ENCODE data around the gene ZNF793. TPM values are rescaled to one million over a fixed set of nuclear protein-coding genes. Genes with fewer than 3 reads are reported as not detected.

Gene ZNF793
- total RNA-seq, 2 experiments from 2014 or later: 2.3 TPM

GRCh38 chr19:37466798-37467607 is 39.7 kb upstream of the ZNF793 start, which contains the start of gene ZNF569:
ZNF569 (minus strand) TSS chr19:37467444; CDS start chr19:37444921, 22,523 bp downstream.
- H3K4me3 Mint-ChIP-seq: peak within 1 kb of the TSS; percentile 93
- H3K27ac ChIP-seq (ENCODE audit: low read depth in 1 of 2, low read length in 2 of 2): peak within 1 kb of the TSS; percentile 83 to 87
- peaks cover 32% of the 10 kb centered on the region for H3K4me1 ChIP-seq (ENCODE audit: insufficient read depth, low read length)
- no peak for TF ChIP-seq CTCF (IDR thresholded peaks at IDR 0.05)
- ChIA-PET CTCF (no interaction called here), POLR2A (interaction anchor here (0.6 to 4.4 kb wide), 21 partner anchors 11 to 1252 kb away, joined by 3 to 133 read pairs (median 6); partner anchors contain the start of genes ZFP30, ZNF146, ZNF260 and ZNF345)
- peaks cover 14% of the 10 kb centered on the region for H3K9me3 Mint-ChIP-seq
- intact Hi-C loops (cut with DNase I, micrococcal nuclease): loop anchor here (1.0 to 10.0 kb wide), 14 partner anchors 96 to 800 kb away; partner anchors contain the start of genes ZNF461 (in 2 of the 2), ZNF540 (in 2 of the 2), ZNF571 (in 2 of the 2) and SIPA1L3 (in 1 of the 2)
- no peaks in the 10 kb centered on the region for H3K27me3 ChIP-seq (ENCODE audit: control insufficient read depth in 1 of 2, insufficient read depth in 2 of 2, low read length in 2 of 2)
- peaks cover 31% of the 10 kb centered on the region for H3K36me3 ChIP-seq (ENCODE audit: insufficient read depth, low read length)
- H3K27me3 Mint-ChIP-seq: no peaks in the 10 kb centered on the region
- H3K36me3 Mint-ChIP-seq (ENCODE audit: low read depth): peaks cover 51% of the 10 kb centered on the region
- H3K4me3 ChIP-seq (ENCODE audit: low read length): peak within 1 kb of the TSS; percentile 82
- ATAC-seq (ENCODE audit: poor library complexity) (peak; percentile 63), DNase-seq (peak; percentile 81 to 96 (median 86))
- H3K27ac Mint-ChIP-seq: peak within 1 kb of the TSS; percentile 100
- H3K9me3 ChIP-seq (ENCODE audit: control insufficient read depth in 1 of 2, insufficient read depth in 1 of 2, low read length in 2 of 2): peaks cover 21 to 24% of the 10 kb centered on the region in 2 experiments
- H3K4me1 Mint-ChIP-seq (ENCODE audit: low read depth): peaks cover 44% of the 10 kb centered on the region

DNA sequence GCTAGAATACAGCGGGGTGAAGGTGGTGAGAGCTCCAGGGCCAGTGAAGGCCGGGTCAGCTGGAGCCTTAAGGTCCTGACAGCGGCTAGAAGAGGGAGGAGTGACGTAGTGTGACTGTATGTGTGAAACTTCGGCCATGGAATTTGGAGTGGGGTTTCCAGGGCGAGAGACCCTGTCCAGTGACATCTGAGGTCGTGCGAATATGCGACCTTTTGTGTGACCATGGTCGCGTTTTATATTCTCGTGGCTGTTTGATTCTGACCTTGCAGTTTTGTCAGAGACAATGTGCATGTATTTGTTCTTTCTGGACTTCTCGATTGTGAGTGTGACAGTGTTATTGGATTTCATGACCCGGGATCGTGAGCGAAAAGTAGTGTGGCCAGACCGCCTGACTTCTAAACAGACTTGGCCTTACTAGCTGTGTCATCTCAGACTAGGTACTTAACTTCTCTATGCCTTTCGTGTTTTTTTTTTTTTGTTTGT is 39.1 kb upstream of the ZNF793 start:
- peaks cover 51% of the 10 kb centered on the region for H3K36me3 Mint-ChIP-seq (ENCODE audit: low read depth)
- TF ChIP-seq CTCF (IDR thresholded peaks at IDR 0.05): no peak
- intact Hi-C loops (cut with DNase I, micrococcal nuclease): loop anchor here (1.0 to 10.0 kb wide), 14 partner anchors 97 to 800 kb away; partner anchors contain the start of genes ZNF461 (in 2 of the 2), ZNF540 (in 2 of the 2), ZNF571 (in 2 of the 2) and SIPA1L3 (in 1 of the 2)
- H3K4me1 Mint-ChIP-seq (ENCODE audit: low read depth): peaks cover 44% of the 10 kb centered on the region
- H3K9me3 Mint-ChIP-seq: peaks cover 14% of the 10 kb centered on the region
- peak overlapping the region; percentile 93 for H3K4me3 Mint-ChIP-seq
- peaks cover 15 to 31% of the 10 kb centered on the region in 2 experiments for H3K9me3 ChIP-seq (ENCODE audit: control insufficient read depth in 1 of 2, insufficient read depth in 1 of 2, low read length in 2 of 2)
- CTCF ChIA-PET: no interaction called here
- ATAC-seq (ENCODE audit: poor library complexity): no peak
- peaks cover 25% of the 10 kb centered on the region for H3K36me3 ChIP-seq (ENCODE audit: insufficient read depth, low read length)
- H3K4me3 ChIP-seq (ENCODE audit: low read length): peak overlapping the region; percentile 82
- DNase-seq: no peak
- POLR2A ChIA-PET: interaction anchor here (1.0 to 4.4 kb wide), 21 partner anchors 10 to 1253 kb away, joined by 3 to 133 read pairs (median 7); partner anchors contain the start of genes ZFP30, ZNF146, ZNF260 and ZNF345
- H3K27me3 ChIP-seq (ENCODE audit: control insufficient read depth in 1 of 2, insufficient read depth in 2 of 2, low read length in 2 of 2): no peaks in the 10 kb centered on the region
- H3K27ac Mint-ChIP-seq: peak overlapping the region; percentile 100
- H3K27me3 Mint-ChIP-seq: no peaks in the 10 kb centered on the region
- peak overlapping the region; percentile 83 to 87 for H3K27ac ChIP-seq (ENCODE audit: low read depth in 1 of 2, low read length in 2 of 2)
- peaks cover 32% of the 10 kb centered on the region for H3K4me1 ChIP-seq (ENCODE audit: insufficient read depth, low read length)
